Midbrain (tissue), 1 donor: Measurements from ENCODE around the gene SHISA7.

Experiments
- DNase-seq: peaks from one replicate; lab custom pipeline; 2025; lab: John Stamatoyannopoulos, UW

SHISA7 gene

GRCh38 chr19:55387736-55388497 lies 55.2 kb downstream of the SHISA7 start:
- no peak for DNase-seq

GRCh38 chr19:55386493-55386971 lies 56.6 kb downstream of the SHISA7 start:
- no peak for DNase-seq

- peak; percentile 98 for DNase-seq
Measured at GRCh38 chr19:55385724-55386492, 57.2 kb downstream of the SHISA7 start, which contains the start of gene RPL28. Gene RPL28, plus strand, starts transcription at chr19:55385932. Its CDS starts 426 bp downstream, at chr19:55386358.

GRCh38 chr19:55384920-55385723 lies 58.0 kb downstream of the SHISA7 start:
- DNase-seq, result peak; percentile 95

- DNase-seq, result no peak
Measured at GRCh38 chr19:55384131-55384919, 58.8 kb downstream of the SHISA7 start, which contains the start of gene TMEM238. Gene TMEM238, minus strand, starts transcription at chr19:55384292. Its CDS starts 33 bp downstream, at chr19:55384259.

- peak; percentile 20 for DNase-seq
Measured at GRCh38 chr19:55383279-55384130, 59.6 kb downstream of the SHISA7 start.

GRCh38 chr19:55382522-55383054 lies 60.5 kb downstream of the SHISA7 start:
- DNase-seq, result no peak

GRCh38 chr19:55382013-55382412 lies 61.1 kb downstream of the SHISA7 start:
- DNase-seq, result no peak

GRCh38 chr19:55379174-55379573 lies 63.9 kb downstream of the SHISA7 start:
- no peak for DNase-seq
